Stimulated activated CD8-positive, alpha-beta memory T cell treated with anti-CD3 and anti-CD28 coated beads, Interleukin-7, amount 100 ng/mL, for 1 hour (primary cell): ENCODE measurements around the gene SEC14L5.

Experiments used
- DNase-seq, 2 donors: peaks; one replicate each; pipeline ENCODE4 v3.0.0-alpha.2; 2020; ENCODE audit warnings: low read depth in 2 of 2

The SEC14L5 gene

GRCh38 chr16:4957720-4958509 lies at the start of gene SEC14L5:
TSS of gene SEC14L5 (plus strand) at chr16:4958330. CDS start at chr16:4959324, 994 bp downstream.
- DNase-seq = peak; percentile 60 to 70

GRCh38 chr16:4908854-4909401 lies 49.2 kb upstream of the SEC14L5 start:
- no peak for DNase-seq

- no peak for DNase-seq
Observed at GRCh38 chr16:4909825-4910224, 48.3 kb upstream of the SEC14L5 start.

- DNase-seq = no peak
Observed at GRCh38 chr16:4910828-4911227, 47.3 kb upstream of the SEC14L5 start.

GRCh38 chr16:4911970-4912386 lies 46.2 kb upstream of the SEC14L5 start:
- no peak for DNase-seq

- no peak for DNase-seq
Observed at GRCh38 chr16:4913130-4913773, 44.9 kb upstream of the SEC14L5 start.

DNA sequence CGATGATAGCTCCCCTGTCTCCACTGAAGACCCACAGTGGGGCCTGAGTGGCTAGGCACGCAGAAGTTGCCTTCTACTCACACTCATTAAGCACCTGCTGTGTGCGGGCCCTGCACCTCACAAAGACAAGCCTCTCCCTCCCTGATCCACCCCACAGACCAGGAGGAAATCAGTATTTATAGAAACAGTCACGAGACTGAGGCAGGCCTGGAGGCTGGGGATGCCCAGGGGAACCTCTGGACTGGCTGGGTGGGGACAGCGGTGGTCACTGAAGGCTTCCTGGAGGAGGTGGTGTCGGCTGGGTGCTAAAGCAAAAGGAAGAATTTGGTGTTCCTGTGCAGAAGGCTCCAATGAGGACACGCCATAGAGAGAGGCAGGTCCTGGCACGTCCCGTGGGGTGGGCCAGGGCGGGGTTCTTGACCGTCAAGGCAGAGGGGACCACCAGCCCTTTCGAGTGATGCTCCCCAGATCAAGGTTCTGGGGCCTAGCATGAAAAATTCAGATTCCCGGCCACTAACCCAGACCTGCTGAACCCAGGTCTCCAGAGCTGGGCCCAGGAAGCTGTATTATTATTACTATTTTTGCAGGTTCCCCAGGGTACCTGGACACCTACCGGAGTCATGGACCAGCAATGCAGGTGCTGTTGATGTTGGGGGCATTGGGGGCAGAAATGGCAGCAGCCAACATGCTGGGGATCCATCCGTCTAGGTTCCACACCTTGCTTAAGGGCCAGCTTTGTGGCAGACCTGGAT lies 44.2 kb upstream of the SEC14L5 start:
- no peak for DNase-seq

- DNase-seq = no peak
Observed at GRCh38 chr16:4914528-4915225, 43.5 kb upstream of the SEC14L5 start.

DNA sequence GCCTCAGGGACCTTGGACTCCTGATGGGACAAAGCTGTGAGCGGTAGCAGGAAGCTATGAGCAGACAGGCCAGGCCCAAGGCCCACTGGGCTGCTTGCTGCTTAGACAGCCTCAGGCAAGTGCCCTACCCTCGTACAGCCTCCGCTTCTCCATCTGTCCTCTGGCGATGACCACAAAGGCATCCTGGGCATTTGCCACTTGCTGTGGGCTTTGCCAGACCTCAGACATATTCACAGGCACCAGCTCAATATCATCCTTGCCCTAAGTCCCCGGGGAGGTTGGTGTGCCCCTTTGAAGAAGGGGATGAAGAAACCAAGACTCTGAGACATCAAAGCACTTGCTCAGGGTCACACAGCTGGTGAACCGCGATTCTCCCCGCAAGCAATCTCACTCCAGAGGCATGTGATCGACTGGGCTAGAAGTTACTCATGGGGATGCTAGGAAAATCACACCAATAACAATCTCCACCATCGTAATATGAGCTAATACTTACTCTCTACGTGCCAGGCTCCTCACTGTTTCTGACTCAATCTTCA lies 42.8 kb upstream of the SEC14L5 start:
- no peak for DNase-seq

GRCh38 chr16:4917117-4917516 lies 41.0 kb upstream of the SEC14L5 start:
- no peak for DNase-seq

- DNase-seq = no peak
Observed at GRCh38 chr16:4918781-4919251, 39.3 kb upstream of the SEC14L5 start.

DNA sequence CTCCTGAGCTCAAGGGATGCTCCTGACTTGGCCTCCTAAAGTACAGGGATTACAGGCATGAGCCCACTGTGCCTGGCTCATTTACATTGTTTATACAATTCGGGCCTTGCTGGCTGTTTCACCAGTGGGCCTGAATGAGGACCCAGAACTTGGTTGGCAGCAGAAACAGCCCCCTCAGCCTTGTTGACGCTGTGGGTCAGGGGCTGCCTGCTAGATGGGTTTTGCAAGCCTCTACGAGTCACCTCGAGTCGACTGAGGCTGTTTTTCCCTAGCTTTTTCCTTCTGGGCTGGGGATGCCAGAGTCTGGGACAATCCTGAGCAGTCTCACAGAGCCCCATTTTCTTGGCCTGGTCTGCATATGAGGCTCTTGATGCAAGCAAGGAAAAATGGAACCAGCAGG lies 37.3 kb upstream of the SEC14L5 start:
- DNase-seq = no peak

GRCh38 chr16:4922721-4923342 lies 35.3 kb upstream of the SEC14L5 start:
- DNase-seq = no peak

GRCh38 chr16:4923853-4924252 lies 34.3 kb upstream of the SEC14L5 start:
- DNase-seq = no peak

- no peak for DNase-seq
Observed at GRCh38 chr16:4924593-4925292, 33.4 kb upstream of the SEC14L5 start.

DNA sequence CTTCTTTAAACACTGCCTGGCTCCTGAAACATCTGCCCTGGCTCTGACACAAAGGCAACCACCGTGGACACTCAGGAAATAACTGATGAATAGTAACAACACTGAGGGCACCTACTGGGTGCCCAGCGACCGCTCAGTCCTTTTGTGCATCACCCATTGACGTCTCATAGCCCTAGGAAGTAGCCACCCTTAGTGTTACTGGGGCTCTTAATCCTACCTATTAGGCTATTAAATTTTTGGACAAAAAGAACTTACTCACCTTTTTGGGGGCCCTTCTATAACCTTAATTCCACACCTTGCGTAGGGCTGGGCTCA lies 32.9 kb upstream of the SEC14L5 start:
- no peak for DNase-seq

GRCh38 chr16:4925791-4926190 lies 32.3 kb upstream of the SEC14L5 start:
- no peak for DNase-seq

DNA sequence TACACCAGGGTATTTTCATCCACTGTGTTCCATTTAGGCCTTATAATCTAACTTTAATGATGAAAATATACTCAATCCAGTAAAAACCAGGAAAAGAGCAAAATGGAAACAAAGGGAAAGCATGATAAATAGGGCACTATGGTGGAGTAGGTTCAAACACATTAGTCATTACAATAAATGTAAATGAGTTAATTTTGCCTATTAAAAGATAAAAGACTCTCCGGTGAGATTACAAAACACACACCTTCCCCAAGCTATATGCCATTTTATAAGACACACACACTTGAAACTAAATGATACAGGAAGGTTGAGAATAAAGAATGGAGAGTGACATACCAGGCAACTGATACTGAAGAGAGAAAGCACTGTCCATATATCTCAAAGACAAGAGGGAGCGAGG lies 31.2 kb upstream of the SEC14L5 start:
- DNase-seq = no peak

- DNase-seq = no peak
Observed at GRCh38 chr16:4927661-4928060, 30.5 kb upstream of the SEC14L5 start.

GRCh38 chr16:4928227-4928626 lies 29.9 kb upstream of the SEC14L5 start:
- no peak for DNase-seq
